H1 (cell line): ENCODE data around the gene TMEM97. TPM values are rescaled to one million over a fixed set of nuclear protein-coding genes. Genes with fewer than 3 reads are reported as not detected.

Source experiments
- CTCF ChIP-seq, 3 experiments: IDR thresholded peaks; 1 replicate in 2 of 3; 2 replicates in 1 of 3; pipeline versions ENCODE4 v1.5.1 to v1.6.1; 2011; ENCODE audit warnings: low read length in 3 of 3, mild to moderate bottlenecking in 3 of 3, inconsistent platforms in 2 of 3, low read depth in 1 of 3, moderate library complexity in 1 of 3; ENCODE audit not compliant: insufficient read depth in 1 of 3; ENCODE audit errors: control extremely low read depth in 1 of 3
- KDM4A ChIP-seq: IDR thresholded peaks from one replicate; pipeline ENCODE4 v1.7.1; 2012; ENCODE audit warnings: low read depth, mild to moderate bottlenecking, moderate library complexity, low read length, inconsistent platforms; ENCODE audit not compliant: severe bottlenecking
- POLR2AphosphoS5 ChIP-seq: IDR thresholded peaks from 2 replicates; pipeline ENCODE4 v1.6.1; 2011; ENCODE audit warnings: low read depth, low read length
- SIN3A ChIP-seq, 2 experiments: IDR thresholded peaks in 1 of 2; conservative IDR thresholded peaks in 1 of 2; 2 replicates each; pipeline ENCODE4 v1.6.1; 2011 to 2012; ENCODE audit warnings: low read length in 2 of 2, improper control_type of control experiment in 1 of 2, low read depth in 1 of 2, mild to moderate bottlenecking in 1 of 2
- SIRT6 ChIP-seq: IDR thresholded peaks from one replicate; pipeline ENCODE4 v1.7.1; 2012; ENCODE audit warnings: low read length, inconsistent platforms
- polyA plus RNA-seq, 7 experiments: library from polyadenylated mRNA; depleted of rRNA in 3 of 7; stranded (reverse) in 5 of 7; unstranded in 2 of 7; fragments of >200 nt in 5 of 7; fragments of 200-250 nt in 2 of 7; gene quantifications; 1 replicate in 5 of 7; 2 replicates in 1 of 7; 4 replicates in 1 of 7; pipeline versions ENCODE4 v1.2.1 to v1.2.3, GENCODE V29; 2011 to 2013; ENCODE audit warnings: missing spikeins in 2 of 7, mixed read lengths in 2 of 7
- total RNA-seq: library from RNA; stranded (reverse); fragmentation: NEBNext Ultra II Directional; extraction: Animal tissue kit (Norgen Biotek cat#: 25700); gene quantifications from 2 replicates; pipeline ENCODE4 v1.2.1, GENCODE V29; 2021
- TF ChIP-seq, protein P1 (sequence below): IDR thresholded peaks from 2 replicates; pipeline ENCODE4 v1.6.1; 2011; ENCODE audit warnings: low read depth, mild to moderate bottlenecking, low read length; ENCODE audit not compliant: insufficient read depth

Gene TMEM97
- total and polyA plus RNA-seq, 2 of the 8 experiments (the other 6 are each of a cell fraction or from before 2014, with no cell fraction given), result 126 to 130 TPM

DNA sequence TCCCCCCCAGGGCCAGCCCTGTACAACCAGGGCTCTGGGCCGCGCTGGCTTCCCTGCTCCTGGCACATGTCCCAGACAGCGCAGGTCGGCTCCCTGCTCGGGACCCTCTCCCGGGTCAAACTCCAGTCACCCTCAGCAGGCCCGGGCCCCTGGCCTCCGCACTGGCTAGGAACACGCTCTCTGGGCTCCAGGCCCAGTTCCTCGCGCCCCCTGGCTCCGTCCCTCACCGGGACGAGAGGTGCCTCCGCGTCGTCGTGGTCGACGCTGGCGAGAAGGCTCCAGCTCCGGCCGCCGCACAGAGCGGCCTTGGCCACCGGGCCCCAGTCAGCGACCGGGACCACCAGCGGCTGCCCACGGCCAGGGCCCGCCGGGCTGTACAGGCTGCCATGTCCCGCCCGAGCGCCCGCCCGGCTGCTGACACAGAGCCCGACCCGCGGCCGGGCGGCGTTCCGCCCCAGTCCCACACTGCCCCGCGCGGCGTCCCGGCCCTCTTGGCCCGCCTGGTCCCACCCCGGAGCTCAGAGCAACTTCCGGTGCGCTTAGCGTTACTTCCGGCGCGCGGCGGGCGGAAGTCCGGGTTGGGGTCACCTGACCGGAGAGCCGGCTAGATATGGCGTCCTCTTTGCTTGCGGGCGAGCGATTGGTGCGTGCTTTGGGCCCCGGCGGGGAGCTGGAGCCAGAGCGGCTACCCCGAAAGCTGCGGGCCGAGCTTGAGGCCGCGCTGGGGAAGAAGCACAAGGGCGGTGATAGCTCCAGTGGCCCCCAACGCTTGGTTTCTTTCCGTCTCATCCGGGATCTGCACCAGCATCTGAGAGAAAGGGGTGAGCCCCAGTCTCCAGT, 38.3 kb downstream of the TMEM97 start, which contains the start of gene POLDIP2 (continued):
- TF ChIP-seq CTCF (IDR thresholded peaks at IDR 0.05; ENCODE audit: control extremely low read depth in 1 of 3, insufficient read depth in 1 of 3, low read depth in 1 of 3, low read length in 3 of 3) (no peak), KDM4A (peak; percentile 75), SIN3A (conservative IDR thresholded peaks at IDR 0.05 in 1 of 2, IDR thresholded peaks at IDR 0.05 in 1 of 2; ENCODE audit: low read depth in 1 of 2, low read length in 2 of 2) (peak in 1 of 2 experiments; percentile 82; a peak in 2 of 4 replicates), POLR2AphosphoS5 (peak; percentile 92), SIRT6 (no peak)
- TF ChIP-seq, protein P1, sequence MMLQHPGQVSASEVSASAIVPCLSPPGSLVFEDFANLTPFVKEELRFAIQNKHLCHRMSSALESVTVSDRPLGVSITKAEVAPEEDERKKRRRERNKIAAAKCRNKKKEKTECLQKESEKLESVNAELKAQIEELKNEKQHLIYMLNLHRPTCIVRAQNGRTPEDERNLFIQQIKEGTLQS, result peak; percentile 81
